Ovary (tissue), 3 donors: ENCODE results near the gene CABP4.

Experiments
- CTCF ChIP-seq, 3 donors: fragments of 450-650 bp in 2 of 3; fragments of 200-600 bp in 1 of 3; IDR thresholded peaks; one replicate each; pipeline versions ENCODE4 v1.5.1 to v1.8.0; 2016 to 2022; ENCODE audit warnings: antibody characterized with exemption in 3 of 3, mild to moderate bottlenecking in 1 of 3
- EP300 ChIP-seq: sonication (generic); formaldehyde crosslinking; IDR thresholded peaks from one replicate; pipeline ENCODE4 v1.6.1; 2017; ENCODE audit warnings: antibody characterized with exemption
- POLR2A ChIP-seq: fragments of 450-650 bp; IDR thresholded peaks from one replicate; pipeline ENCODE4 v1.6.1; 2017; ENCODE audit warnings: antibody characterized with exemption, mild to moderate bottlenecking, moderate library complexity
- donor health status: DM: no; HTN: no; CAD: no.

- TF ChIP-seq CTCF (IDR thresholded peaks at IDR 0.05) (peak; percentile 10 to 72 (median 47)), POLR2A (peak; percentile 60), EP300 (no peak)
Measured at GRCh38 chr11:67482827-67483798, 28.0 kb downstream of the CABP4 start, which contains the start of gene AIP.
